HG03558 (cell line): ENCODE data around the gene XRCC3.

ENCODE experiments used
- ATAC-seq: cut with Tn5 transposase; IDR thresholded peaks from one replicate; pipeline ENCODE4 v1.9.1; 2021; ENCODE audit warnings: moderate number of reproducible peaks; ENCODE audit not compliant: unreplicated experiment; ENCODE audit errors: extremely low read depth

XRCC3 gene

GRCh38 chr14:103715052-103716000 lies at the start of gene XRCC3, which contains the start of gene ZFYVE21:
Gene XRCC3 (minus strand): TSS chr14:103715451. CDS start chr14:103711087, 4,364 bp downstream.
Gene ZFYVE21 (plus strand): TSS chr14:103715810. CDS start chr14:103715842, 32 bp downstream.
- peak; percentile 91 for ATAC-seq

- ATAC-seq: peak; percentile 65
These were observed 48.7 kb upstream of the XRCC3 start for GRCh38 chr14:103763730-103764488.

GRCh38 chr14:103762541-103762940 lies 47.3 kb upstream of the XRCC3 start:
- no peak for ATAC-seq

- ATAC-seq: no peak
These were observed 46.8 kb upstream of the XRCC3 start for GRCh38 chr14:103762036-103762435.

- no peak for ATAC-seq
These were observed 43.0 kb upstream of the XRCC3 start for GRCh38 chr14:103758059-103758776.

GRCh38 chr14:103755060-103755459 lies 39.8 kb upstream of the XRCC3 start:
- no peak for ATAC-seq

GRCh38 chr14:103753774-103754173 lies 38.5 kb upstream of the XRCC3 start:
- ATAC-seq: no peak

- no peak for ATAC-seq
These were observed 34.6 kb upstream of the XRCC3 start for GRCh38 chr14:103749860-103750259.

- ATAC-seq: no peak
These were observed 34.2 kb upstream of the XRCC3 start for GRCh38 chr14:103749452-103749851.

GRCh38 chr14:103748534-103748857 lies 33.2 kb upstream of the XRCC3 start:
- ATAC-seq: no peak

GRCh38 chr14:103746701-103747100 lies 31.4 kb upstream of the XRCC3 start:
- ATAC-seq: no peak

GRCh38 chr14:103745424-103745823 lies 30.2 kb upstream of the XRCC3 start:
- ATAC-seq: no peak

- ATAC-seq: no peak
These were observed 29.6 kb upstream of the XRCC3 start for GRCh38 chr14:103744621-103745395.

- ATAC-seq: no peak
These were observed 28.4 kb upstream of the XRCC3 start for GRCh38 chr14:103743691-103744090.

GRCh38 chr14:103742499-103743255 lies 27.4 kb upstream of the XRCC3 start:
- no peak for ATAC-seq

- ATAC-seq: no peak
These were observed 26.6 kb upstream of the XRCC3 start for GRCh38 chr14:103741876-103742275.

GRCh38 chr14:103740991-103741689 lies 25.9 kb upstream of the XRCC3 start:
- ATAC-seq: no peak

GRCh38 chr14:103739793-103740501 lies 24.7 kb upstream of the XRCC3 start:
- ATAC-seq: no peak
